Natural killer cell treated with Interleukin-12 subunit alpha and Interleukin-12 subunit beta and Interleukin-15 and Interleukin-18, amount 100 ng/mL, for 72 hours (primary cell): ENCODE results near the gene COL20A1. TPM values are rescaled to one million over a fixed set of nuclear protein-coding genes. Genes with fewer than 3 reads are reported as not detected.

Experiments
- ATAC-seq, 2 donors: fragments of 150-1000 bp; cut with Tn5 transposase in 1 of 2; sonication (Bioruptor Pico), chemical (Tn5 transposase) in 1 of 2; 2 replicates each; pipeline ENCODE4 v1.10.0; 2021
- DNase-seq: peaks from one replicate; pipeline ENCODE4 v3.0.0; 2022; ENCODE audit warnings: low spot score
- H3K27ac Mint-ChIP-seq, 2 donors: 1 replicate in 1 of 2; 2 replicates in 1 of 2; pipeline ENCODE4 v1.8.0; 2022; ENCODE audit warnings: mixed read lengths in 2 of 2, mild to moderate bottlenecking in 1 of 2, moderate library complexity in 1 of 2
- H3K27me3 Mint-ChIP-seq, 2 donors: 1 replicate in 1 of 2; 2 replicates in 1 of 2; pipeline ENCODE4 v1.8.0; 2022; ENCODE audit warnings: mixed read lengths in 2 of 2
- H3K36me3 Mint-ChIP-seq: one replicate; pipeline ENCODE4 v1.8.0; 2022; ENCODE audit warnings: mixed read lengths
- H3K4me1 Mint-ChIP-seq, 2 donors: 1 replicate in 1 of 2; 2 replicates in 1 of 2; pipeline ENCODE4 v1.8.0; 2022; ENCODE audit warnings: low read depth in 2 of 2, mixed read lengths in 2 of 2, mild to moderate bottlenecking in 1 of 2
- H3K4me3 Mint-ChIP-seq: one replicate; pipeline ENCODE4 v1.8.0; 2022; ENCODE audit warnings: mixed read lengths
- H3K9me3 Mint-ChIP-seq: 2 replicates; pipeline ENCODE4 v1.8.0; 2022; ENCODE audit warnings: mixed read lengths
- total RNA-seq, 2 donors: library from RNA; stranded (reverse); gene quantifications; one replicate each; pipeline ENCODE4 v1.2.3, GENCODE V29; 2022

COL20A1 gene
- total RNA-seq, 2 donors from 2014 or later = not detected

GRCh38 chr20:63277466-63278272, 15.3 kb upstream of the COL20A1 start:
- Mint-ChIP-seq H3K9me3 (no peaks in the 10 kb centered on the region), H3K36me3 (no peaks in the 10 kb centered on the region), H3K4me1 (peaks cover 14 to 18% of the 10 kb centered on the region in 2 donors), H3K27me3 (no peaks in the 10 kb centered on the region), H3K4me3 (no peak overlapping the region), H3K27ac (no peak overlapping the region)
- ATAC-seq (no peak), DNase-seq (no peak)

- no peaks in the 10 kb centered on the region for H3K36me3 Mint-ChIP-seq
- no peaks in the 10 kb centered on the region for H3K27me3 Mint-ChIP-seq
- no peak for DNase-seq
- H3K4me1 Mint-ChIP-seq = peaks cover 10 to 14% of the 10 kb centered on the region in 2 donors
- H3K4me3 Mint-ChIP-seq = no peak overlapping the region
- H3K9me3 Mint-ChIP-seq = no peaks in the 10 kb centered on the region
- H3K27ac Mint-ChIP-seq = no peak overlapping the region
- ATAC-seq = no peak
Measured at GRCh38 chr20:63278661-63279060, 14.3 kb upstream of the COL20A1 start.

- Mint-ChIP-seq H3K9me3 (no peaks in the 10 kb centered on the region), H3K4me1 (peaks cover under 1 to 5% of the 10 kb centered on the region in 2 donors)
- no peak for DNase-seq
Measured at GRCh38 chr20:63279931-63280330, 13.1 kb upstream of the COL20A1 start.

GRCh38 chr20:63280371-63280770, 12.6 kb upstream of the COL20A1 start:
- Mint-ChIP-seq H3K36me3 (no peaks in the 10 kb centered on the region), H3K27ac (no peak overlapping the region)
- ATAC-seq = no peak

More at GRCh38 chr20:63279931-63280330, 13.1 kb upstream of the COL20A1 start:
- no peaks in the 10 kb centered on the region for H3K36me3 Mint-ChIP-seq
- no peak for ATAC-seq
- no peak overlapping the region for H3K27ac Mint-ChIP-seq
- no peak overlapping the region for H3K4me3 Mint-ChIP-seq
- H3K27me3 Mint-ChIP-seq = no peaks in the 10 kb centered on the region

GRCh38 chr20:63280929-63281545, 11.9 kb upstream of the COL20A1 start:
- no peaks in the 10 kb centered on the region for H3K27me3 Mint-ChIP-seq
- ATAC-seq (no peak), DNase-seq (no peak)
- H3K4me1 Mint-ChIP-seq = no peaks in the 10 kb centered on the region
- H3K27ac Mint-ChIP-seq = no peak overlapping the region
- H3K9me3 Mint-ChIP-seq = no peaks in the 10 kb centered on the region
- no peak overlapping the region for H3K4me3 Mint-ChIP-seq
- no peaks in the 10 kb centered on the region for H3K36me3 Mint-ChIP-seq

More at GRCh38 chr20:63280371-63280770, 12.6 kb upstream of the COL20A1 start:
- no peak for DNase-seq
- peaks cover 0 to 1% of the 10 kb centered on the region in 2 donors for H3K4me1 Mint-ChIP-seq
- no peaks in the 10 kb centered on the region for H3K9me3 Mint-ChIP-seq
- H3K27me3 Mint-ChIP-seq = no peaks in the 10 kb centered on the region
- H3K4me3 Mint-ChIP-seq = no peak overlapping the region

GRCh38 chr20:63281742-63282665, 11.0 kb upstream of the COL20A1 start:
- no peaks in the 10 kb centered on the region for H3K36me3 Mint-ChIP-seq

GRCh38 chr20:63282946-63283345, 10.0 kb upstream of the COL20A1 start:
- no peak for DNase-seq
- Mint-ChIP-seq H3K4me3 (no peak overlapping the region), H3K27me3 (no peaks in the 10 kb centered on the region), H3K36me3 (no peaks in the 10 kb centered on the region), H3K4me1 (no peaks in the 10 kb centered on the region), H3K9me3 (no peaks in the 10 kb centered on the region), H3K27ac (no peak overlapping the region)
- no peak for ATAC-seq

More at GRCh38 chr20:63281742-63282665, 11.0 kb upstream of the COL20A1 start:
- ATAC-seq (no peak), DNase-seq (no peak)
- Mint-ChIP-seq H3K4me1 (no peaks in the 10 kb centered on the region), H3K27me3 (no peaks in the 10 kb centered on the region), H3K4me3 (no peak overlapping the region), H3K27ac (no peak overlapping the region), H3K9me3 (no peaks in the 10 kb centered on the region)

GRCh38 chr20:63283397-63284082, 9.4 kb upstream of the COL20A1 start:
- ATAC-seq (no peak), DNase-seq (no peak)
- Mint-ChIP-seq H3K27me3 (no peaks in the 10 kb centered on the region), H3K4me1 (no peaks in the 10 kb centered on the region), H3K27ac (no peak overlapping the region), H3K9me3 (no peaks in the 10 kb centered on the region), H3K4me3 (no peak overlapping the region), H3K36me3 (no peaks in the 10 kb centered on the region)

GRCh38 chr20:63284083-63284440, 8.9 kb upstream of the COL20A1 start:
- H3K27ac Mint-ChIP-seq = no peak overlapping the region
- no peak overlapping the region for H3K4me3 Mint-ChIP-seq
- H3K36me3 Mint-ChIP-seq = no peaks in the 10 kb centered on the region
- DNase-seq (no peak), ATAC-seq (no peak)
- no peaks in the 10 kb centered on the region for H3K9me3 Mint-ChIP-seq
- no peaks in the 10 kb centered on the region for H3K4me1 Mint-ChIP-seq
- H3K27me3 Mint-ChIP-seq = no peaks in the 10 kb centered on the region

GRCh38 chr20:63284544-63284949, 8.4 kb upstream of the COL20A1 start:
- no peaks in the 10 kb centered on the region for H3K9me3 Mint-ChIP-seq
- H3K4me1 Mint-ChIP-seq = no peaks in the 10 kb centered on the region
- DNase-seq (no peak), ATAC-seq (no peak)
- no peaks in the 10 kb centered on the region for H3K27me3 Mint-ChIP-seq
- H3K36me3 Mint-ChIP-seq = no peaks in the 10 kb centered on the region
- no peak overlapping the region for H3K27ac Mint-ChIP-seq
- no peak overlapping the region for H3K4me3 Mint-ChIP-seq

GRCh38 chr20:63284981-63285524, 7.9 kb upstream of the COL20A1 start:
- no peak overlapping the region for H3K4me3 Mint-ChIP-seq
- no peak overlapping the region for H3K27ac Mint-ChIP-seq
- no peak for DNase-seq
- no peaks in the 10 kb centered on the region for H3K36me3 Mint-ChIP-seq
- no peaks in the 10 kb centered on the region for H3K9me3 Mint-ChIP-seq
- no peaks in the 10 kb centered on the region for H3K4me1 Mint-ChIP-seq
- H3K27me3 Mint-ChIP-seq = no peaks in the 10 kb centered on the region
- no peak for ATAC-seq

- no peaks in the 10 kb centered on the region for H3K36me3 Mint-ChIP-seq
- no peak overlapping the region for H3K4me3 Mint-ChIP-seq
- no peak overlapping the region for H3K27ac Mint-ChIP-seq
Measured at GRCh38 chr20:63285636-63286615, 7.1 kb upstream of the COL20A1 start.

More at GRCh38 chr20:63285636-63286615, 7.1 kb upstream of the COL20A1 start:
- DNase-seq = no peak
- no peaks in the 10 kb centered on the region for H3K4me1 Mint-ChIP-seq
- ATAC-seq = no peak
- H3K9me3 Mint-ChIP-seq = no peaks in the 10 kb centered on the region
- H3K27me3 Mint-ChIP-seq = no peaks in the 10 kb centered on the region
